Spleen (tissue), 11 donors: ENCODE results near the gene SSTR1. TPM values are rescaled to one million over a fixed set of nuclear protein-coding genes. Genes with fewer than 3 reads are reported as not detected.
A peak's percentile ranks its signal among the peaks of the same experiment; 100 is the strongest.

ENCODE experiments used
- DNase-seq: peaks from one replicate; pipeline ENCODE4 v3.0.0-alpha.2; 2020
- H3K27ac ChIP-seq, 8 donors: fragments of 200-600 bp; sonication (generic) in 7 of 8; 1 replicate in 4 of 8; 2 replicates in 4 of 8; pipeline versions ENCODE4 v1.5.0 to v1.8.0; 2016 to 2021; ENCODE audit warnings: inconsistent platforms in 4 of 8, mild to moderate bottlenecking in 4 of 8, moderate library complexity in 1 of 8
- H3K27me3 ChIP-seq, 7 donors: fragments of 200-600 bp; sonication (generic) in 6 of 7; replicated peaks in 1 of 7; 1 replicate in 4 of 7; 2 replicates in 3 of 7; pipeline versions ENCODE4 v1.5.0 to v1.8.0; 2016 to 2021; ENCODE audit warnings: inconsistent platforms in 3 of 7, mild to moderate bottlenecking in 1 of 7
- H3K36me3 ChIP-seq, 6 donors: fragments of 200-600 bp; sonication (generic) in 5 of 6; 1 replicate in 4 of 6; 2 replicates in 2 of 6; pipeline versions ENCODE4 v1.5.0 to v1.8.0; 2016 to 2021; ENCODE audit warnings: inconsistent platforms in 2 of 6
- H3K4me1 ChIP-seq, 6 donors: fragments of 200-600 bp; sonication (generic) in 5 of 6; 1 replicate in 3 of 6; 2 replicates in 3 of 6; pipeline versions ENCODE4 v1.5.0 to v1.8.0; 2016 to 2021; ENCODE audit warnings: inconsistent platforms in 3 of 6
- H3K4me3 ChIP-seq, 8 donors: fragments of 200-600 bp; sonication (generic) in 7 of 8; 1 replicate in 4 of 8; 2 replicates in 4 of 8; pipeline versions ENCODE4 v1.5.0 to v1.8.0; 2016 to 2021; ENCODE audit warnings: inconsistent platforms in 4 of 8, mild to moderate bottlenecking in 4 of 8, moderate library complexity in 2 of 8
- H3K9me3 ChIP-seq, 8 donors: fragments of 200-600 bp; sonication (generic) in 7 of 8; 1 replicate in 4 of 8; 2 replicates in 4 of 8; pipeline versions ENCODE4 v1.5.0 to v1.8.0; 2016 to 2021; ENCODE audit warnings: inconsistent platforms in 4 of 8
- POLR2A ChIP-seq, 3 donors: fragments of 450-650 bp; IDR thresholded peaks; one replicate each; pipeline ENCODE4 v1.5.1; 2017; ENCODE audit warnings: antibody characterized with exemption in 3 of 3, mild to moderate bottlenecking in 1 of 3
- POLR2AphosphoS5 ChIP-seq, 3 donors: sonication (generic); formaldehyde crosslinking; IDR thresholded peaks; one replicate each; pipeline ENCODE4 v1.5.1; 2017; ENCODE audit warnings: antibody characterized with exemption in 3 of 3
- WGBS, 5 donors: extraction: QIAGEN DNeasy Blood & Tissue Kit in 3 of 5; methylation state at CpG; one replicate each; pipeline versions ENCODE4 v1.1.5 to v1.1.7; 2013 to 2018; 5-methylcytosine and 5-hydroxymethylcytosine counted together
- intact Hi-C: fragments of 100-400 bp; cut with DNase I; formaldehyde crosslinking; loops from one replicate; pipeline ENCODE4 v1.15.0; 2023; ENCODE audit warnings: low total_unique reads
- polyA plus RNA-seq, 3 donors: library from polyadenylated mRNA; stranded (reverse); fragments of 200-250 nt; gene quantifications; one replicate each; pipeline ENCODE4 v1.2.1, GENCODE V29; 2013
- total RNA-seq, 7 donors: library from RNA; depleted of rRNA in 3 of 7; stranded (reverse); fragments of >200 nt in 3 of 7; fragmentation: NEBNext Ultra II Directional in 4 of 7; extraction: Animal tissue kit (Norgen Biotek cat#: 25700) in 4 of 7; gene quantifications; one replicate each; pipeline versions ENCODE4 v1.1.0 to v1.2.1, GENCODE V29; 2016 to 2021
- TF ChIP-seq, protein P1 (sequence below), 11 experiments: fragments of 200-600 bp in 7 of 11; fragments of 450-650 bp in 4 of 11; sonication (generic) in 4 of 11; IDR thresholded peaks in 8 of 11; conservative IDR thresholded peaks in 3 of 11; 1 replicate in 7 of 11; 2 replicates in 4 of 11; pipeline versions ENCODE4 v1.4.0 to v1.8.0; 2016 to 2021; ENCODE audit warnings: antibody characterized with exemption in 11 of 11, inconsistent platforms in 4 of 11, mild to moderate bottlenecking in 1 of 11
- donor health status: healthy with polysubstance abuse.
- donor health status: DM: no; HTN: no; CAD: no; lungs with moderate emphysema.
- donor health status: DM: no; HTN: no; CAD: no.
- donor health status: Bipolar disorder and iron deficiency.
- donor health status: healthy.
- donor health status: DM: no; HTN: no; CAD: no.
- donor health status: DM: yes; HTN: yes; CAD: no.

Gene SSTR1
- total and polyA plus RNA-seq, 10 donors: 0.09 to 1.3 (median 0.67) TPM

DNA sequence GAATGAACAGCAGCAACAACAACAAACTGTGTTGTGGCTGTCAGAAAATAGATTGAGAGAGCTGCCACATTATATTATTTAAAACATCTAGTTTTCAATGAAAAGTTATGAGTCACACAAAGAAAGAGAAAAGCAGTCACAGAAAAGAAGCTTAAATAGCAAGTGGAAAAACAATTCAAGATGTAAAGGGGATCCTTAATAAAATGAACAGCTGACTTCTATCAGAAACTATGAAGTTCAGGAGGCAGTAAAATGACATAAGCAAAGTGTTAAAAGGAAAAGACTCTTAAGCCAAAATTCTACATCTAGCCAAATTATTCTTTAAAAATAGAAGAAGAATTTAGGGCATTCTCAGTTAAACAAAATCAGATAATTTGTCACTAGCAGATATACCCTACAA lies 42.6 kb downstream of the SSTR1 start:
- DNase-seq: no peak
- Histone ChIP-seq H3K9me3 (no peaks in the 10 kb centered on the region), H3K27me3 (peaks cover 0 to 20% (median 9%) of the 10 kb centered on the region in 7 donors), H3K4me3 (no peak overlapping the region), H3K4me1 (peaks cover 0 to 10% (median 3%) of the 10 kb centered on the region in 6 donors), H3K36me3 (no peaks in the 10 kb centered on the region), H3K27ac (peak overlapping the region in 1 of 8 donors; percentile 23)
- TF ChIP-seq, protein P1, sequence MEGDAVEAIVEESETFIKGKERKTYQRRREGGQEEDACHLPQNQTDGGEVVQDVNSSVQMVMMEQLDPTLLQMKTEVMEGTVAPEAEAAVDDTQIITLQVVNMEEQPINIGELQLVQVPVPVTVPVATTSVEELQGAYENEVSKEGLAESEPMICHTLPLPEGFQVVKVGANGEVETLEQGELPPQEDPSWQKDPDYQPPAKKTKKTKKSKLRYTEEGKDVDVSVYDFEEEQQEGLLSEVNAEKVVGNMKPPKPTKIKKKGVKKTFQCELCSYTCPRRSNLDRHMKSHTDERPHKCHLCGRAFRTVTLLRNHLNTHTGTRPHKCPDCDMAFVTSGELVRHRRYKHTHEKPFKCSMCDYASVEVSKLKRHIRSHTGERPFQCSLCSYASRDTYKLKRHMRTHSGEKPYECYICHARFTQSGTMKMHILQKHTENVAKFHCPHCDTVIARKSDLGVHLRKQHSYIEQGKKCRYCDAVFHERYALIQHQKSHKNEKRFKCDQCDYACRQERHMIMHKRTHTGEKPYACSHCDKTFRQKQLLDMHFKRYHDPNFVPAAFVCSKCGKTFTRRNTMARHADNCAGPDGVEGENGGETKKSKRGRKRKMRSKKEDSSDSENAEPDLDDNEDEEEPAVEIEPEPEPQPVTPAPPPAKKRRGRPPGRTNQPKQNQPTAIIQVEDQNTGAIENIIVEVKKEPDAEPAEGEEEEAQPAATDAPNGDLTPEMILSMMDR (IDR thresholded peaks at IDR 0.05 in 8 of 11, conservative IDR thresholded peaks at IDR 0.05 in 3 of 11): no peak
- no peak for TF ChIP-seq POLR2A (IDR thresholded peaks at IDR 0.05)
- TF ChIP-seq POLR2AphosphoS5 (IDR thresholded peaks at IDR 0.05): no peak
- intact Hi-C loops: no loop called here

DNA sequence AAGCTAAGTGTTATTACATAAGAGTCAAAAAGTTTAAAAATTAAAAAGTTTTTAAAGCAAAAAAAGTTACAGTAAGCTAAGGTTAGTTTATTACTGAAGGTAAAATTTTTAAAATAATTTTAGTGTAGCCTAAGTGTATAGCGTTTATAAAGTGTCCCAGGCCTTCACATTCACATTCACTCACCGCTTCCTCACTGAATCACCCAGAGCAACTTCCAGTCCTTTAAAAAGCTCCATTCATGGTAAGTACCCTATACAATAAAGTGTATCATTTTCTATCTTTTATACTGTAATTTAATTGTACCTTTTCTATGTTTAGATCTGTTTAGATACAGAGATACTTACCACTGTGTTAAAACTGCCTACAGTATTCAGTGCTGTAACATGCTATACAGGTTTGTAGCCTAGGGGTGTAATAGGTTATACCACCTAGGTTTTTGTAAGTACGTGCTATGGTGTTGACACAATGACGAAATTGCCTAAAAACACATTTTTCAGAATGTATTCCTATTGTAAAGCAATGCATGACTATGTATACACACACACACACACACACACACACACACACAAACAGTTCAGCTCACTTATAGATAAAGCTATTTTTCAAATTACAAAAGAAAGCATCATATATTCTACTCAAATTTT lies 44.5 kb downstream of the SSTR1 start:
- peak overlapping the region in 1 of 8 donors; percentile 31 for H3K4me3 ChIP-seq
- intact Hi-C loops: no loop called here
- TF ChIP-seq POLR2AphosphoS5 (IDR thresholded peaks at IDR 0.05) (no peak), POLR2A (IDR thresholded peaks at IDR 0.05) (no peak)
- TF ChIP-seq, protein P1 (IDR thresholded peaks at IDR 0.05 in 8 of 11, conservative IDR thresholded peaks at IDR 0.05 in 3 of 11): no peak
- DNase-seq: no peak
- H3K27me3 ChIP-seq: peaks cover 0 to 33% (median 15%) of the 10 kb centered on the region in 7 donors
- no peaks in the 10 kb centered on the region for H3K9me3 ChIP-seq
- WGBS, 5 donors: 61 to 81% (median 71%) methylated on average over 4 of the region's 4 CpGs
- H3K36me3 ChIP-seq: no peaks in the 10 kb centered on the region
- H3K27ac ChIP-seq: no peak overlapping the region
- H3K4me1 ChIP-seq: peaks cover 0 to 21% (median 12%) of the 10 kb centered on the region in 6 donors

DNA sequence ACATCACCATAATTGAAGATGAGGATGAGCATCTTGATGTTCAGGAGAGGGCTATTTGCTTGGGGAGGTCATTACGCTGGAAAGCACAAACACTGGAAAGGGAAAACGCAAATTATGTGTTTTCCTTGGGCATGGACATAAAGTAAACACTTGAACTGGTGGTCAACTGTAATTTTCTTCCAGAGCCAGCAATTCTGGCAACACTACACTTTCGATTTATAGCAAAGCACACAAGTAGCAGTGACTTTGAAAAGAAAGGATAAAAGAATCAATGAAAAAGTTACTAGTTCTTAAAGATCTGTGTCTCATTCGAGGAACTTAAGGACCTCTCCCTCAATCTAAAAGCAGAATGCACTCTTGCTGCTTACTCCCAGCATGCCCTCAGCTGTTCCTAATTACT lies 46.0 kb downstream of the SSTR1 start:
- H3K4me3 ChIP-seq: peak overlapping the region in 5 of 8 donors; percentile 41 to 70 (median 49)
- WGBS, 5 donors: 50 to 68% (median 63%) methylated on average over 4 of the region's 4 CpGs
- H3K27me3 ChIP-seq: peaks cover 0 to 40% (median 15%) of the 10 kb centered on the region in 7 donors
- intact Hi-C loops: no loop called here
- peak overlapping the region in 7 of 8 donors; percentile 83 to 92 (median 88) for H3K27ac ChIP-seq
- peaks cover 0 to 21% (median 12%) of the 10 kb centered on the region in 6 donors for H3K4me1 ChIP-seq
- TF ChIP-seq, protein P1 (IDR thresholded peaks at IDR 0.05 in 8 of 11, conservative IDR thresholded peaks at IDR 0.05 in 3 of 11): no peak
- TF ChIP-seq POLR2AphosphoS5 (IDR thresholded peaks at IDR 0.05) (no peak), POLR2A (IDR thresholded peaks at IDR 0.05) (no peak)
- no peaks in the 10 kb centered on the region for H3K9me3 ChIP-seq
- no peaks in the 10 kb centered on the region for H3K36me3 ChIP-seq
- DNase-seq: no peak

DNA sequence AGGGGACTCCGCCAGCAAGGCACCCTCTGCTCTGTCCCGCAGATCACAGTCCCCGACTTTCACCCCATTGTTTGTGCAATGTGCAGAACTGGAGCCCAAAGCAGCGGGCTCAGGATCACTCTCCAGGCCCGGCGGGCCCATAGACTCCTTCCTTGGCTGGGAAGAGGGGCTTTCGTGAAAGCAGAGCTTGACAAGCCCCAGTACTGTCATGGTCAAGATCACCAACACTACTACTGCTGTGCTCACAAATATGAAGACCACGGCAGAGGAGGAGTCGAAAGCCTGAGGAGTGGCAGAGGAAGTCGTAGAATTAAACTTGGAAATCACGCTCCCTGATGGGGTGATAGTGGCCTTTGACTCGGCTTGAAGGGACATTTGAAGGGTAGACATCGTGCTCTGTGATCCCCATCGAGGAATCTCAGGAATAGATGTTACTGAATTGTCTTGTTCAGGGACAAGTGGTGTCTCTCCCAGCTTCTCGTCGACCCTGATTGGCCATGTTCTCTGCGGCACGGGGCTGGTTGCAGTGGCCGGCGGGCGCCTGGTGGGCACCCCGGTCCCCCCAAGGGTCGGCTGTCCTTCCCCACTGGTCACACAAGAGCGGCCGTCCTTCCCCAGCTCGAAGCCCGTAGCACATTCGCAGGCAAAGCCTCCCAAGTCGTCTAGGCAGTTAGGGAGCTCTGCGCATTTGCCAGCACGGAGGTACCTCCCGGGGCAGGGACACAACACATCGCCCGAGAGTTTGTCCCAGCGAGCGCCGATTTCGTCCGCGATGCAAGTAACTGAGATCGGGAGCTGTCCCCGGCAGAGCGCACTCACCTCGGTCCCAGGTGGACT lies 47.1 kb downstream of the SSTR1 start:
- Histone ChIP-seq H3K27me3 (peaks cover 0 to 40% (median 15%) of the 10 kb centered on the region in 7 donors), H3K9me3 (no peaks in the 10 kb centered on the region), H3K4me1 (peaks cover 0 to 18% (median 12%) of the 10 kb centered on the region in 6 donors), H3K36me3 (no peaks in the 10 kb centered on the region), H3K4me3 (peak overlapping the region; percentile 27 to 70 (median 42)), H3K27ac (peak overlapping the region; percentile 51 to 92 (median 88))
- peak in 1 of 3 donors; percentile 14 for TF ChIP-seq POLR2AphosphoS5 (IDR thresholded peaks at IDR 0.05)
- TF ChIP-seq, protein P1 (IDR thresholded peaks at IDR 0.05 in 8 of 11, conservative IDR thresholded peaks at IDR 0.05 in 3 of 11): no peak
- no peak for TF ChIP-seq POLR2A (IDR thresholded peaks at IDR 0.05)
- 11 to 30% (median 13%) methylated on average over 22 to 44 of the region's 44 CpGs for WGBS, 5 donors
- DNase-seq: peak; percentile 72
- intact Hi-C loops: no loop called here
